Osteoblast (primary cell): ENCODE data around the gene CRB2. TPM values are rescaled to one million over a fixed set of nuclear protein-coding genes. Genes with fewer than 3 reads are reported as not detected.

Source experiments
- DNase-seq: peaks from one replicate; pipeline ENCODE4 v3.0.0; 2011; ENCODE audit warnings: low spot score, mixed read lengths; ENCODE audit not compliant: insufficient read length; ENCODE audit errors: missing footprints
- H2AFZ ChIP-seq: 2 replicates; pipeline ENCODE4 v1.6.0; 2011; ENCODE audit warnings: mild to moderate bottlenecking, low read length
- H3K27ac ChIP-seq: 2 replicates; pipeline ENCODE4 v1.5.1; 2011; ENCODE audit warnings: mild to moderate bottlenecking, low read depth, low read length, moderate library complexity
- H3K27me3 ChIP-seq: 2 replicates; pipeline ENCODE4 v1.6.0; 2012; ENCODE audit warnings: mild to moderate bottlenecking, control low read depth, inconsistent platforms, low read length, moderate library complexity; ENCODE audit not compliant: insufficient read depth
- H3K36me3 ChIP-seq: 2 replicates; pipeline ENCODE4 v1.5.1; 2011; ENCODE audit warnings: mild to moderate bottlenecking, low read length, control low read depth, moderate library complexity; ENCODE audit not compliant: insufficient read depth
- H3K4me1 ChIP-seq: 2 replicates; pipeline ENCODE4 v1.5.1; 2011; ENCODE audit warnings: mild to moderate bottlenecking, low read length, control low read depth, moderate library complexity; ENCODE audit not compliant: insufficient read depth
- H3K4me2 ChIP-seq: 2 replicates; pipeline ENCODE4 v1.6.0; 2011; ENCODE audit warnings: mild to moderate bottlenecking, low read length; ENCODE audit not compliant: insufficient read depth
- H3K4me3 ChIP-seq: fragments of 200-600 bp; sonication (generic); 3 replicates; pipeline ENCODE4 v1.5.1; 2012; ENCODE audit warnings: mild to moderate bottlenecking, low read length, inconsistent platforms; ENCODE audit not compliant: insufficient read depth
- H3K79me2 ChIP-seq: 2 replicates; pipeline ENCODE4 v1.6.0; 2012; ENCODE audit warnings: mild to moderate bottlenecking, low read length, control low read depth, inconsistent platforms; ENCODE audit not compliant: insufficient read depth
- H3K9me3 ChIP-seq: 2 replicates; pipeline ENCODE4 v1.5.1; 2011; ENCODE audit warnings: low read depth, low read length, control low read depth
- H4K20me1 ChIP-seq: 2 replicates; pipeline ENCODE4 v1.6.0; 2012; ENCODE audit warnings: mild to moderate bottlenecking, low read length, control low read depth; ENCODE audit not compliant: insufficient read depth
- CTCF ChIP-seq: IDR thresholded peaks from 2 replicates; pipeline ENCODE4 v1.5.1; 2011; ENCODE audit warnings: mild to moderate bottlenecking, low read depth, low read length, moderate library complexity; ENCODE audit errors: extremely low read depth
- total RNA-seq: library from RNA; depleted of rRNA; stranded (reverse); fragments of >200 nt; gene quantifications from 2 replicates; pipeline ENCODE4 v1.2.3, GENCODE V29; 2012

The CRB2 gene
- total RNA-seq, 1 donor, result not detected

- no peak for TF ChIP-seq CTCF
Measured at GRCh38 chr9:123337971-123338370, 18.0 kb upstream of the CRB2 start.

GRCh38 chr9:123338710-123339665 is 17.0 kb upstream of the CRB2 start:
- Histone ChIP-seq H2AFZ (peak overlapping the region; percentile 55), H3K27me3 (no peaks in the 10 kb centered on the region), H3K27ac (no peak overlapping the region), H3K4me3 (peak overlapping the region; percentile 26), H3K4me1 (peaks cover 9% of the 10 kb centered on the region), H4K20me1 (no peaks in the 10 kb centered on the region), H3K4me2 (peak overlapping the region; percentile 41), H3K9me3 (no peaks in the 10 kb centered on the region), H3K36me3 (no peaks in the 10 kb centered on the region), H3K79me2 (no peaks in the 10 kb centered on the region)
- no peak for TF ChIP-seq CTCF
- peak; percentile 51 for DNase-seq

More at GRCh38 chr9:123337971-123338370, 18.0 kb upstream of the CRB2 start:
- H3K27me3 ChIP-seq, result no peaks in the 10 kb centered on the region
- H3K9me3 ChIP-seq, result no peaks in the 10 kb centered on the region
- DNase-seq, result peak; percentile 30
- H3K4me2 ChIP-seq, result no peak overlapping the region
- H3K36me3 ChIP-seq, result no peaks in the 10 kb centered on the region
- peaks cover 10% of the 10 kb centered on the region for H3K4me1 ChIP-seq
- no peaks in the 10 kb centered on the region for H4K20me1 ChIP-seq
- H3K4me3 ChIP-seq, result no peak overlapping the region
- H3K27ac ChIP-seq, result no peak overlapping the region
- no peaks in the 10 kb centered on the region for H3K79me2 ChIP-seq
- no peak overlapping the region for H2AFZ ChIP-seq

GRCh38 chr9:123339666-123340510 is 16.1 kb upstream of the CRB2 start:
- Histone ChIP-seq H2AFZ (peak overlapping the region; percentile 55), H3K4me1 (peaks cover 9% of the 10 kb centered on the region), H3K79me2 (no peaks in the 10 kb centered on the region), H3K4me3 (no peak overlapping the region), H3K27ac (no peak overlapping the region), H4K20me1 (no peaks in the 10 kb centered on the region), H3K9me3 (no peaks in the 10 kb centered on the region), H3K36me3 (no peaks in the 10 kb centered on the region), H3K27me3 (no peaks in the 10 kb centered on the region), H3K4me2 (peak overlapping the region; percentile 41)
- peak; percentile 46 for DNase-seq
- TF ChIP-seq CTCF, result no peak
